Left lobe of liver (tissue), 1 donor: ENCODE results near the gene ACY1. TPM values are rescaled to one million over a fixed set of nuclear protein-coding genes. Genes with fewer than 3 reads are reported as not detected.

Experiments used
- total RNA-seq: library from RNA; stranded (reverse); gene quantifications from one replicate; pipeline ENCODE4 v1.2.1, GENCODE V29; 2021
- donor health status: DM: no; HTN: yes; CAD: no.

The ACY1 gene
- total RNA-seq, 1 donor from 2014 or later = 301 TPM

Other genes with a start within 250 kb of the ACY1 start
- not detected for gene IQCF6, start 204.3 kb upstream of the ACY1 start, total RNA-seq
- gene IQCF2, start 121.9 kb upstream of the ACY1 start, total RNA-seq = not detected
- gene IQCF5, start 107.9 kb upstream of the ACY1 start, total RNA-seq = not detected
- gene IQCF1, start 80.2 kb upstream of the ACY1 start, total RNA-seq = not detected
- 7.6 TPM for gene RRP9, start 41.6 kb upstream of the ACY1 start, total RNA-seq
- 23.7 TPM for gene PARP3, start 41.2 kb upstream of the ACY1 start, total RNA-seq
- not detected for gene GPR62, start 28.2 kb upstream of the ACY1 start, total RNA-seq
- gene PCBP4, start 16.1 kb upstream of the ACY1 start, total RNA-seq = 7.4 TPM
- gene ABHD14B, start 9.5 kb upstream of the ACY1 start, total RNA-seq = 113 TPM
- 13.8 TPM for gene ABHD14A, start 8.5 kb upstream of the ACY1 start, total RNA-seq
- gene RPL29, start 12.4 kb downstream of the ACY1 start, total RNA-seq = 392 TPM
- gene DUSP7, start 73.0 kb downstream of the ACY1 start, total RNA-seq = 4.3 TPM
- 2.1 TPM for gene POC1A, start 170.9 kb downstream of the ACY1 start, total RNA-seq
- gene ALAS1, start 214.6 kb downstream of the ACY1 start, total RNA-seq = 187 TPM
- gene TLR9, start 242.1 kb downstream of the ACY1 start, total RNA-seq = not detected